PC-3 (cell line): ENCODE data around the gene TBC1D16. TPM values are rescaled to one million over a fixed set of nuclear protein-coding genes. Genes with fewer than 3 reads are reported as not detected.

Source experiments
- ATAC-seq: fragments of 200-7000 bp; cut with Tn5 transposase; 2 replicates; pipeline ENCODE4 v1.9.1; 2020; ENCODE audit warnings: mild to moderate bottlenecking, moderate library complexity
- BruUV-seq: library from RNA; stranded (reverse); fragments of 400-500 nt; replicated peaks from 2 replicates; lab custom pipeline; 2021; lab: Mats Ljungman, UMichigan
- CTCF ChIA-PET: fragments of 300-600 bp; sonication (Branson Sonifier 250); formaldehyde crosslinking; loops from one replicate; lab custom pipeline; 2022; ENCODE audit warnings: antibody characterized with exemption; lab: Charles Lee
- POLR2A ChIA-PET: fragments of 300-600 bp; sonication (Branson Sonifier 250); formaldehyde crosslinking; loops from one replicate; lab custom pipeline; 2022; ENCODE audit warnings: antibody characterized with exemption; ENCODE audit not compliant: unreplicated experiment; lab: Charles Lee
- DNase-seq: peaks from one replicate; pipeline ENCODE4 v3.0.0-alpha.2; 2015
- H2AFZ ChIP-seq: fragments of 300-600 bp; sonication (generic); 2 replicates; pipeline ENCODE4 v1.6.0; 2016; ENCODE audit warnings: antibody characterized with exemption, low read length
- H3F3A ChIP-seq: fragments of 300-600 bp; sonication (generic); one replicate; pipeline ENCODE4 v1.6.0; 2017; ENCODE audit warnings: antibody characterized with exemption, low read length, control low read depth, mild to moderate bottlenecking; ENCODE audit not compliant: unreplicated experiment
- H3K27ac ChIP-seq: fragments of 300-600 bp; sonication (generic); 2 replicates; pipeline ENCODE4 v1.5.1; 2016; ENCODE audit warnings: mild to moderate bottlenecking, low read length
- H3K27me3 ChIP-seq: fragments of 300-600 bp; sonication (generic); 2 replicates; pipeline ENCODE4 v1.6.1; 2016; ENCODE audit warnings: low read length, mixed read lengths
- H3K36me3 ChIP-seq: fragments of 300-600 bp; sonication (generic); 2 replicates; pipeline ENCODE4 v1.6.1; 2016; ENCODE audit warnings: low read depth, mixed run types, low read length, mixed read lengths
- H3K4me1 ChIP-seq: fragments of 300-600 bp; sonication (generic); 2 replicates; pipeline ENCODE4 v1.5.1; 2016; ENCODE audit warnings: low read length; ENCODE audit not compliant: insufficient read depth
- H3K4me2 ChIP-seq: fragments of 300-600 bp; sonication (generic); 2 replicates; pipeline ENCODE4 v1.6.0; 2016; ENCODE audit warnings: low read length
- H3K4me3 ChIP-seq: fragments of 300-600 bp; sonication (generic); 2 replicates; pipeline ENCODE4 v1.5.1; 2016; ENCODE audit warnings: mild to moderate bottlenecking, low read length, mixed read lengths
- H3K79me2 ChIP-seq: fragments of 300-600 bp; sonication (generic); 2 replicates; pipeline ENCODE4 v1.6.1; 2017; ENCODE audit warnings: low read length, mixed read lengths
- H3K9ac ChIP-seq: fragments of 300-600 bp; sonication (generic); 2 replicates; pipeline ENCODE4 v1.6.0; 2016; ENCODE audit warnings: mild to moderate bottlenecking, low read length
- H3K9me2 ChIP-seq: fragments of 300-600 bp; sonication (generic); replicated peaks from 2 replicates; pipeline ENCODE4 v1.6.1; 2016; ENCODE audit warnings: mixed run types, low read length, mixed read lengths
- H3K9me3 ChIP-seq: fragments of 300-600 bp; sonication (generic); 2 replicates; pipeline ENCODE4 v1.6.1; 2016; ENCODE audit warnings: low read length, mixed read lengths
- H4K20me1 ChIP-seq: fragments of 300-600 bp; sonication (generic); 2 replicates; pipeline ENCODE4 v1.6.1; 2016; ENCODE audit warnings: low read length, mixed read lengths
- EZH2 ChIP-seq: fragments of 300-600 bp; sonication (generic); IDR thresholded peaks from one replicate; pipeline ENCODE4 v1.6.1; 2017; ENCODE audit warnings: antibody characterized with exemption, mild to moderate bottlenecking, low read length; ENCODE audit not compliant: unreplicated experiment
- EZH2phosphoT487 ChIP-seq: fragments of 300-600 bp; sonication (generic); IDR thresholded peaks from 2 replicates; pipeline ENCODE4 v1.6.1; 2018; ENCODE audit warnings: mild to moderate bottlenecking, antibody characterized with exemption, low read length, borderline replicate concordance
- intact Hi-C: fragments of 100-400 bp; cut with micrococcal nuclease; formaldehyde crosslinking; loops from 2 replicates; pipeline ENCODE4 v1.9.0; 2023
- total RNA-seq: library from RNA; depleted of rRNA; stranded (reverse); fragments of >200 nt; gene quantifications from 2 replicates; pipeline ENCODE4 v1.2.3, GENCODE V29; 2014
- TF ChIP-seq, protein P1 (sequence below): fragments of 300-600 bp; sonication (generic); conservative IDR thresholded peaks from 2 replicates; pipeline ENCODE4 v1.5.1; 2017; ENCODE audit warnings: antibody characterized with exemption, low read depth, mild to moderate bottlenecking, low read length

The TBC1D16 gene
- total RNA-seq, 1 experiment from 2014 or later = 23.7 TPM

GRCh38 chr17:79888009-79888540, 147.6 kb downstream of the TBC1D16 start:
- Histone ChIP-seq H3K4me2 (no peak overlapping the region), H3K4me1 (peaks cover 4% of the 10 kb centered on the region; the same call in 1 of the 2 replicates), H3F3A (no peaks in the 10 kb centered on the region), H3K9me3 (no peaks in the 10 kb centered on the region), H3K4me3 (no peak overlapping the region), H3K9ac (no peak overlapping the region), H3K79me2 (no peaks in the 10 kb centered on the region), H2AFZ (no peak overlapping the region), H3K36me3 (no peaks in the 10 kb centered on the region), H3K9me2 (no peaks in the 10 kb centered on the region), H4K20me1 (no peaks in the 10 kb centered on the region), H3K27me3 (peaks cover 17% of the 10 kb centered on the region; the same call in 1 of the 2 replicates), H3K27ac (no peak overlapping the region)
- TF ChIP-seq EZH2 (no peak), EZH2phosphoT487 (no peak)
- TF ChIP-seq, protein P1, sequence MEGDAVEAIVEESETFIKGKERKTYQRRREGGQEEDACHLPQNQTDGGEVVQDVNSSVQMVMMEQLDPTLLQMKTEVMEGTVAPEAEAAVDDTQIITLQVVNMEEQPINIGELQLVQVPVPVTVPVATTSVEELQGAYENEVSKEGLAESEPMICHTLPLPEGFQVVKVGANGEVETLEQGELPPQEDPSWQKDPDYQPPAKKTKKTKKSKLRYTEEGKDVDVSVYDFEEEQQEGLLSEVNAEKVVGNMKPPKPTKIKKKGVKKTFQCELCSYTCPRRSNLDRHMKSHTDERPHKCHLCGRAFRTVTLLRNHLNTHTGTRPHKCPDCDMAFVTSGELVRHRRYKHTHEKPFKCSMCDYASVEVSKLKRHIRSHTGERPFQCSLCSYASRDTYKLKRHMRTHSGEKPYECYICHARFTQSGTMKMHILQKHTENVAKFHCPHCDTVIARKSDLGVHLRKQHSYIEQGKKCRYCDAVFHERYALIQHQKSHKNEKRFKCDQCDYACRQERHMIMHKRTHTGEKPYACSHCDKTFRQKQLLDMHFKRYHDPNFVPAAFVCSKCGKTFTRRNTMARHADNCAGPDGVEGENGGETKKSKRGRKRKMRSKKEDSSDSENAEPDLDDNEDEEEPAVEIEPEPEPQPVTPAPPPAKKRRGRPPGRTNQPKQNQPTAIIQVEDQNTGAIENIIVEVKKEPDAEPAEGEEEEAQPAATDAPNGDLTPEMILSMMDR = no peak
- BruUV-seq = no TSS peak
- no peak for DNase-seq
- POLR2A ChIA-PET = no interaction called here
- CTCF ChIA-PET = interaction anchor here (0.5 kb wide), 1 partner anchor 55 kb away, joined by 3 read pairs; no protein-coding TSS in a partner anchor
- ATAC-seq = no peak
- intact Hi-C loops = no loop called here

DNA sequence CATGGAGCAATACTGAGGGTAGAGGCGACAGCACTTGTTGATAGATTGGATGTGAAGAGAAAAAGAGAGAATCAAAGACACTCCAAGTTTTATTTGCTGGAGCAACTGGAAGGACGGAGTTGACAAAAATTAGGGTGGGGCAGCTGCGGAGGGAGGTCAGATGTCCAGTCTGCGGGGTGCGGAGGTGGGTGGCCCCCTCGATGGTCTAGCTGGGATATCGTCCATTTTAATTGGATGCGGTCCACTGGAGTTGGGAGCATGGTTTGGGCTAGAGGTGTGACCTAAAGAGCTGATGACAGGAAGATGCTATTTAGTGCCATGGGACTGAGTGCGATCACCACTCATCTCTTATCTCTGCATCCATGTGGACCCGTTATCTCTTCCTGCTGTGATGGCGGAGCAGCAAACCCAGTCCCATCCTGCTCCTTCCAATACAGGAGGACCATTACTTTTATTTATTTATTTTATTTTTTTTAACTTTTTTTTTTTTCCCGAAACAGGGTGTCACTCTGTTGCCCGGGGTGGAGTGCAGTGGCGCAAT, 148.2 kb downstream of the TBC1D16 start:
- Histone ChIP-seq H3F3A (no peaks in the 10 kb centered on the region), H3K9me3 (no peaks in the 10 kb centered on the region), H3K4me2 (no peak overlapping the region), H3K4me3 (no peak overlapping the region), H3K27me3 (peaks cover 17% of the 10 kb centered on the region; the same call in 1 of the 2 replicates), H2AFZ (no peak overlapping the region), H3K36me3 (no peaks in the 10 kb centered on the region), H4K20me1 (no peaks in the 10 kb centered on the region), H3K27ac (no peak overlapping the region), H3K9me2 (no peaks in the 10 kb centered on the region), H3K79me2 (no peaks in the 10 kb centered on the region), H3K4me1 (no peaks in the 10 kb centered on the region), H3K9ac (no peak overlapping the region)
- no TSS peak for BruUV-seq
- DNase-seq (no peak), ATAC-seq (no peak)
- TF ChIP-seq EZH2phosphoT487 (no peak), EZH2 (no peak)
- TF ChIP-seq, protein P1 = no peak
- intact Hi-C loops = no loop called here
- CTCF ChIA-PET = no interaction called here
- POLR2A ChIA-PET = no interaction called here

DNA sequence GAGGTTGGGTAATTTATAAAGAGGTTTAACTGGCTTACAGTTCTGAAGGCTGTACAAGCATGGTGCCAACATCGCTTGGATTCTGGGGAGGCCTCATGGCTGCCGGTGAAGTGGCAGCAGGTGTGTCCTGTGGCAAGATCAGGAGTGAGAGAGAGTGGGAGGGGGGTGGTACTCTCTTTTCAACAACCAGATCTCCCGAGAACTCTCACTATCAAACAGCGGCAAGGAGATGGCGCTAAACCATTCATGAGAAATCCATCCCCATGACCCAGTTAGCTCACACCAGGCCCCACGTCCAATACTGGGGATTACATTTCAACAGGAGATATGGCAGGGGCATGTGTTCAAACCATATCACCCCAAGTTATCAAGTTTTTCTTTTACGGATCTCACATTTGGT, 152.5 kb downstream of the TBC1D16 start:
- no peaks in the 10 kb centered on the region for H3K9me2 ChIP-seq
- no peaks in the 10 kb centered on the region for H3F3A ChIP-seq
- no peak overlapping the region for H3K4me3 ChIP-seq
- peaks cover 10% of the 10 kb centered on the region; the same call in 1 of the 2 replicates for H3K27me3 ChIP-seq
- no peaks in the 10 kb centered on the region for H3K79me2 ChIP-seq
- ATAC-seq = no peak
- H4K20me1 ChIP-seq = no peaks in the 10 kb centered on the region
- H3K9ac ChIP-seq = no peak overlapping the region
- no peaks in the 10 kb centered on the region for H3K36me3 ChIP-seq
- CTCF ChIA-PET = no interaction called here
- no peak overlapping the region for H2AFZ ChIP-seq
- no peak overlapping the region for H3K27ac ChIP-seq
- BruUV-seq = no TSS peak
- H3K4me2 ChIP-seq = no peak overlapping the region
- no peak for DNase-seq
- H3K9me3 ChIP-seq = no peaks in the 10 kb centered on the region
- POLR2A ChIA-PET = no interaction called here
- intact Hi-C loops = no loop called here
- H3K4me1 ChIP-seq = no peaks in the 10 kb centered on the region
- TF ChIP-seq, protein P1 = no peak
- TF ChIP-seq EZH2 (no peak), EZH2phosphoT487 (no peak)
